RWPE2 (cell line): ENCODE measurements around the gene TOX3.

Experiments
- ATAC-seq: fragments of 200-7000 bp; cut with Tn5 transposase; 3 replicates; pipeline ENCODE4 v1.9.1; 2021; ENCODE audit warnings: low read depth
- DNase-seq: peaks from one replicate; pipeline ENCODE4 v3.0.0-alpha.2; 2020; ENCODE audit warnings: low spot score
- H3K27ac ChIP-seq: fragments of 450-650 bp; 2 replicates; pipeline ENCODE4 v1.5.1; 2017; ENCODE audit warnings: mild to moderate bottlenecking; ENCODE audit not compliant: poor library complexity, severe bottlenecking
- H3K27me3 ChIP-seq: fragments of 250-450 bp; sonication (Bioruptor Pico); 2 replicates; pipeline ENCODE4 v1.5.1; 2021; ENCODE audit warnings: mild to moderate bottlenecking, moderate library complexity; ENCODE audit not compliant: insufficient read depth, poor library complexity, severe bottlenecking
- H3K36me3 ChIP-seq: fragments of 250-450 bp; sonication (Bioruptor Pico); 2 replicates; pipeline ENCODE4 v1.5.1; 2020; ENCODE audit warnings: low read depth, mild to moderate bottlenecking, moderate library complexity
- H3K4me1 ChIP-seq: fragments of 250-450 bp; sonication (Bioruptor Pico); 2 replicates; pipeline ENCODE4 v1.5.1; 2021; ENCODE audit warnings: mild to moderate bottlenecking, moderate library complexity; ENCODE audit not compliant: insufficient read depth, poor library complexity, severe bottlenecking
- H3K4me3 ChIP-seq: fragments of 250-450 bp; sonication (Bioruptor Pico); 2 replicates; pipeline ENCODE4 v1.5.1; 2021; ENCODE audit warnings: mild to moderate bottlenecking, moderate library complexity; ENCODE audit not compliant: severe bottlenecking
- H3K9me3 ChIP-seq: fragments of 250-450 bp; sonication (Bioruptor Pico); 2 replicates; pipeline ENCODE4 v1.5.1; 2021; ENCODE audit warnings: mild to moderate bottlenecking, moderate library complexity; ENCODE audit not compliant: severe bottlenecking
- CTCF ChIP-seq: fragments of 450-650 bp; IDR thresholded peaks from one replicate; pipeline ENCODE4 v1.5.1; 2017; ENCODE audit warnings: mild to moderate bottlenecking, moderate library complexity; ENCODE audit not compliant: poor library complexity, severe bottlenecking

The TOX3 gene

GRCh38 chr16:52470585-52470984 is 76.4 kb downstream of the TOX3 start:
- H3K9me3 ChIP-seq, result no peaks in the 10 kb centered on the region
- no peak overlapping the region for H3K27ac ChIP-seq
- TF ChIP-seq CTCF, result no peak
- ATAC-seq (no peak), DNase-seq (no peak)
- no peak overlapping the region for H3K4me3 ChIP-seq
- H3K36me3 ChIP-seq, result no peaks in the 10 kb centered on the region
- no peaks in the 10 kb centered on the region for H3K27me3 ChIP-seq
- H3K4me1 ChIP-seq, result no peaks in the 10 kb centered on the region

- no peak for DNase-seq
- Histone ChIP-seq H3K9me3 (no peaks in the 10 kb centered on the region), H3K36me3 (no peaks in the 10 kb centered on the region), H3K4me3 (no peak overlapping the region), H3K4me1 (no peaks in the 10 kb centered on the region), H3K27ac (no peak overlapping the region), H3K27me3 (no peaks in the 10 kb centered on the region)
- peak; percentile 45; the same call in 1 of the 3 replicates for ATAC-seq
- no peak for TF ChIP-seq CTCF
These were observed 77.2 kb downstream of the TOX3 start for GRCh38 chr16:52469775-52470174.

GRCh38 chr16:52469091-52469490 is 77.9 kb downstream of the TOX3 start:
- TF ChIP-seq CTCF, result no peak
- H3K27ac ChIP-seq, result no peak overlapping the region
- H3K27me3 ChIP-seq, result no peaks in the 10 kb centered on the region
- DNase-seq (no peak), ATAC-seq (no peak)
- H3K9me3 ChIP-seq, result no peaks in the 10 kb centered on the region
- H3K4me3 ChIP-seq, result no peak overlapping the region
- H3K36me3 ChIP-seq, result no peaks in the 10 kb centered on the region
- H3K4me1 ChIP-seq, result no peaks in the 10 kb centered on the region

- Histone ChIP-seq H3K36me3 (no peaks in the 10 kb centered on the region), H3K4me3 (no peak overlapping the region), H3K27me3 (no peaks in the 10 kb centered on the region), H3K4me1 (no peaks in the 10 kb centered on the region), H3K9me3 (no peaks in the 10 kb centered on the region), H3K27ac (no peak overlapping the region)
- DNase-seq (no peak), ATAC-seq (no peak)
- TF ChIP-seq CTCF, result no peak
These were observed 79.2 kb downstream of the TOX3 start for GRCh38 chr16:52467753-52468152.

- DNase-seq, result no peak
- Histone ChIP-seq H3K27ac (no peak overlapping the region), H3K4me1 (no peaks in the 10 kb centered on the region), H3K9me3 (no peaks in the 10 kb centered on the region), H3K36me3 (no peaks in the 10 kb centered on the region), H3K27me3 (no peaks in the 10 kb centered on the region), H3K4me3 (no peak overlapping the region)
- no peak for ATAC-seq
- TF ChIP-seq CTCF, result no peak
These were observed 79.9 kb downstream of the TOX3 start for GRCh38 chr16:52466994-52467393.
